GM19328 (cell line): Measurements from ENCODE around the gene LLGL2.

ENCODE experiments used
- ATAC-seq: cut with Tn5 transposase; IDR thresholded peaks from one replicate; pipeline ENCODE4 v1.9.1; 2021; ENCODE audit warnings: mild to moderate bottlenecking, moderate library complexity; ENCODE audit not compliant: unreplicated experiment

LLGL2 gene

GRCh38 chr17:75492555-75493168 is 32.8 kb upstream of the LLGL2 start:
- no peak for ATAC-seq

- ATAC-seq = no peak
Observed at GRCh38 chr17:75493476-75494129, 31.9 kb upstream of the LLGL2 start.

GRCh38 chr17:75494326-75494877 is 31.1 kb upstream of the LLGL2 start:
- no peak for ATAC-seq

DNA sequence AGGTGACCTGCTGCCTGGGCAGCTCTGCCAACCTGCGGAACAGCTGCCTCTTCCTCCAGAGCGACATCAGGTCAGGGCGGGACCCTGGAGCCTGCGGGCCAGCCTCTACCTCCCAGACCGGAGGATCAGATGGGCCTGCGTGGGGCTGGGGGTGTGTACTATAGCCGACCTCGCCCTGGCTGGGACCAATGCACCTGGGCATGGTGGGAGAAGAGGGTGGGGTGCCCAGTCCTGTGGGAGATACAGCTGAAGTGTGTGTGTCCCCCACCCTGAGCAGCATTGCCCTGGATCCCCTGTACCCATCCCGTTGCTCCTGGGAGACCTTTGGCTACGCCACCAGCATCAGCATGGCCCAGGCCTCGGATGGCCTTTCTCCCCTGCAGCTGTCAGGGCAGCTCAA is 29.5 kb upstream of the LLGL2 start:
- no peak for ATAC-seq

GRCh38 chr17:75498039-75498725 is 27.3 kb upstream of the LLGL2 start:
- no peak for ATAC-seq

DNA sequence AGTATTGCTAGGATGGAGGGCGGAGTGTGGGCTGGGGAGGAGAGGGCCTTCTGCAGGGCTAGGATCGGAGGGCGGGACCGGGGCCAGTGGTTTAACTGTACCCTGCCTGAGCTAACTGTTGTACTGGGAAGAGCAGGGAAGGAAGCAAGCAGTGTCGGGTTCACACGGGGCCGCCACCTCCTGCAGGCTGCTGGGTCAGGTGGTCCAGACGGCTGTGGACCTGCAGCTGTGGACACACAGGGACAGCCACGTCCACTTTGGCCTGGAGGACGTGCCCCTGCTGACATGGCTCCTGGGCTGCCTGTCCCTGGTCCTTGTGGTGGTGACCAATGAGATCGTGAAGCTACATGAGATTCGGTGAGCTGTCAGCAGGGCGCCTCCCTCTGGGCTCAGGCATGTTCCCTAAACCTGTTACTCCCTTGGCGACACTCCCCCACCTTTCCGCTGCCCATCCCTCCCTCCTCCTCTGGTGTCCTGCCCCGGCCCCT is 26.7 kb upstream of the LLGL2 start:
- ATAC-seq = no peak

DNA sequence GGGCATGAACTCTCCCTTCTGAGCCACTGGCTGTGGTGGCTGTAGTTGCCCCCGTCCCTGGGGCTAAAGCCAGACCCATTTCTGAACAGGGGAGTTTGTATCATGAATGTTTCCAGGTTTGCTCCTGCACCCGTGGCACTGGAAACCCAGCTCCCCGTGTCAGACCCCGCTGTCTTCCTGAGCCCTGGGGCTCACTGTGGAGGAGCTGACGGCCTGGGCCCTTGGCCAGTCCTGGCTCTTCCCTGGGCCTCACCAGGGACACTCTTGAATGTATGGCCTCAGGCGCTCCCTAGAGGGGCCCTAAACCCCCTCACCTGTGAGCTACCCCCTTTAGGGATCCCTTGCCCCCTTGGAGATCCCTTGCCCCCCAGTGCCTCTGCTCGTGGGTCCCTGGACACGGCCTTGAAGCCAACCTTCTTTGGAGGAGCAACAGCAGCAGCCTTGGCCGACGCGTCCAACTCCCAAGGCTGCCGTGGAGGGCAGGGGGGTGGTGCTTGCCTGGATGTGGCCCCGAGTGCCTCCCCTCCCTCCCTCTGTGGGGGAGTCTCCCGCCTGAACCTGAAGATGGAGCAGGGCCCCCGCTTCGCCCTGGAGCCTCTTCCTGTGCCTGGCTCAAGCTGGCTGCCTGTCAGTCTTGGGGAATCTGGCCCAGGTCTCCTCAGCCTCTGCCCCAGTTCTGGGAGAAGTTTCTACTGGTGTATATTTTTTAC is 26.0 kb upstream of the LLGL2 start:
- no peak for ATAC-seq

GRCh38 chr17:75500419-75501216 is 24.9 kb upstream of the LLGL2 start:
- no peak for ATAC-seq

GRCh38 chr17:75501378-75502071 is 24.0 kb upstream of the LLGL2 start:
- no peak for ATAC-seq

DNA sequence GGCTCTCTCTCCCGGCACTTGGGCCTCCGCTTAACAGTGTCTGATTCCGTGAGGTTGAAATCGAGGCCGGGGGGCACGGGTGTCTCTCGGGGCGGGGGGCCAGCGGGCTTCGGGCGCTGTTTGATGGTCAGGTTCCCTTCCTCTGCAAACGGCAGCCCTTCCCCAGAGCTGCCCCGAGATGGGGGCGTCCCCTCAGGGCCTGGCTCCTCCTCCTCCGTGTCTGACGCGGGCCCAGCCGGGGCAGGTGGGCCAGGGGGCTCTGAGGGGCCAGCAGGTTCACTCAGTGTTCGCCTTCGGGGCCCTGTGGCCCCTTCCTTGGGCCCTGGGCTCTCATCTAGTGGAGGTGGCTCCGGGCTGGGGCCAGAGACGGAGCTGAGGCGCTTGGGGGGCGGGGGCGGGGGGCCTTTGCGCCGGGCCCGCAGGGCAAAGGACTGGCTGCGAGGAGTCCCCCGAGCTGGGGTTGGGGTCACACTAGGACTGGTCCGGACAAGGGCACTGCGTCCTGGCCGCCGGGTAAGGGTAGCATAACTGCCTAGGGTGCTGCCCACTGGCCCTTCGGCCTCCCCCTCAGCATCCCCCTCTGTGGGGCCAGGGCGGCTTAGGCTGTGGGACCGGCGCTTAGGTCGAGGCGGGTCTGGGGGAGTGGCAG is 23.3 kb upstream of the LLGL2 start:
- no peak for ATAC-seq

DNA sequence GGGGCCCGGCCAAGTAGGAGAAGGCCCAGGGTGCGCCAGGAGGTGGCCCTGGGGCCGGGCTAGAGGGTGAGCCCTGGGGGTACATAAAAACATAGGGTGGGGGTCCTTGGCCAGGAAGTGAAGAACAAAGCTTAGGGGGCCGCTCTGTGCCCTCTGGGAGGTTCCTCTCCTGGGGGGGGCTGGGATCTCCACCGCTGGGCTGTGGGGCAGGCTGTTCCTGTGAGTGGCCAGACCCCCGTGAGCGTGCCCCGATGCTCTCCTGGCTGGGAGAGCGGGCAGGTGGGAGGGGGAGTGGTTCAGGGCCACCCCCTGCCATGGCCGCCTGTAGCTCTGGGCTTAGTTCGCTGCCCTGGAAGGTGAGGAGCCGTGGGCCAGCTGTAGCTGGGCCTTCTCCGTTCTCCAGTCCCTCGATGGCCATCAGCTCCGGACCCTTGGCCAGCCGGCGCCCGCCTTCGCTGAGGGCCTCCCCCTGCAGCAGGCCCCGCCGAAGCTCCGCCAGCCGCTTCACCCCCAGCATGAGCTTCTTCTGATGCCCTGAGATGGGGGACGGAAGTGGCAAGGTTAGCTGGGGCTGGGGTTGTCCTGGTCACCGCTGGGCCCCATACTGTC is 22.7 kb upstream of the LLGL2 start:
- ATAC-seq = no peak

GRCh38 chr17:75503337-75503950 is 22.1 kb upstream of the LLGL2 start:
- no peak for ATAC-seq

DNA sequence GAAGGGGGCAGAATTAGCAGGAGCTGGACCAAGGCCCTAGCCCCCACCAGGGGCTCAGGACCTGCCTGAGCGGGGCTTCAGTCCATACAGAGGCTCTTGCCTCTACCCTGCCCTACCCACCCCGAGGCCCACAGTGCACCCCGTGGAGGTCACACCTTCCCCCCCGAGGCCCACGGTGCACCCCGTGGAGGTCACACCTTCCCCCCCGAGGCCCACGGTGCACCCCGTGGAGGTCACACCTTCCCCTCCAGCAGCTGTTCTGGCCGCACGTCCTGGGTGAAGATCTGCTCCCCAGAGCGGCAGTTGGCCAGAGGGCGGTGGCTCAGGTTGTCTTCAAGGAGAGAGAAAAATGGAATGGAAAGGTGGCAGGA is 21.5 kb upstream of the LLGL2 start:
- no peak for ATAC-seq

DNA sequence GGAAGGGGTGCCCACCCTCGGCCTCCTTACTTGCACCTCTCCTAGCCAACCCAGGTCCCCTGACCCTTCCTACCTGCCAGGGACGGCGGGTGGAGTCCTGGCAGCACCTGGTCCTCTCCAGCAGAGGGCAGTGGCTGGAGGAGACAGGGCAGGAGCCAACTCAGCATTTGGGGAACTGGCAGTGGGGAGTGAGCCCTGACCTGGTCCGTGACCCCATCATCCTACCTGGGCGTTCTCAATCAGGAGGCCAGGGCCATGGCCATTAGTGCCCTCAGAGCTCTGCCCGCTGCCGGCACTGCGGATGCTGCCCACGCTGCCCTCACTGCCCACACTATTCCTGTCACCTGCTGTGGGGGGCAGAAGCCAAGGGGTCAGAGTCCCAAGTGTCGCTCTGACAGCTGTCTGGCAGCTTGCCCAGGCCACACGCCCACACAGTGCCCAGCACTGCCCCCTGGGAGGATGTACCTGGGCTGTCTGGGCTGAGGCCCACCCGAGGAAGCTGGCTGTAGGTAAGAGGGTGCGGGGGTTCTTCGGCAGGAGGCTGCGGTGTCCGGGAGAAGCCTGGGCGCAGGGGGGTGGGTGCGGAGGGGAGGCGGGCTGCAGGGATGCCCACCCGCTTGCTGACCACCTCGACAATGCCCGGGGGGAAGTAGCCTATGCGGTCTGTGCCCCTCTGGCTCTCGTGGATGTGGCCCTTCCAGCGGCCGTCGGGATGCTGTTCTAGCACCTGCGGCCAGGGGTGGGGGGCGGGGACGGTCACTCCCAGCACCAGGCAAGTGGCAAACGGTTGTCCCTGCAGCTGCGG is 20.9 kb upstream of the LLGL2 start:
- no peak for ATAC-seq

GRCh38 chr17:75505152-75505409 is 20.4 kb upstream of the LLGL2 start:
- ATAC-seq = no peak

- no peak for ATAC-seq
Observed at GRCh38 chr17:75505640-75506039, 19.9 kb upstream of the LLGL2 start.

DNA sequence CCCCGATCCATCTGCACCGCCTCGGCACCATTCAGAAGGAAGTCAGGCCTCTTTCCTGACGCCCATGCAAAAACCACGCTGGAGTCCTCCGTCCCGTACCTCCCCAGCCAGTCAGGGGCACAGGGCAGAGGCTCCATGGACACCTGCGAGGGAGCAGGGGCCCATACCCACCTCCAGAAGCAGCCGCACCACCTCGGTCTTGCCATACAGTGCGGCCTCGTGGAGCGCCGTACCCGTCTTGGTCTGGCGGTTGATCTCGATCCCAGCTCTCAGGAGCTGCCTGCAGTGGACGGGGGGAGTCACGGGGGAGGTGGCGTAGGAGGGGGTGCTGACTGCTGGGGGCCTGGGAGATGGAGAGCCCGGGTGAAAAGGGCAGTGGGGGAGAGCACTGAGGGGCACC is 19.4 kb upstream of the LLGL2 start:
- ATAC-seq = no peak

GRCh38 chr17:75506888-75507287 is 18.6 kb upstream of the LLGL2 start:
- ATAC-seq = no peak
